Measurements from ENCODE around the gene TUBA1C.

TUBA1C gene

DNA sequence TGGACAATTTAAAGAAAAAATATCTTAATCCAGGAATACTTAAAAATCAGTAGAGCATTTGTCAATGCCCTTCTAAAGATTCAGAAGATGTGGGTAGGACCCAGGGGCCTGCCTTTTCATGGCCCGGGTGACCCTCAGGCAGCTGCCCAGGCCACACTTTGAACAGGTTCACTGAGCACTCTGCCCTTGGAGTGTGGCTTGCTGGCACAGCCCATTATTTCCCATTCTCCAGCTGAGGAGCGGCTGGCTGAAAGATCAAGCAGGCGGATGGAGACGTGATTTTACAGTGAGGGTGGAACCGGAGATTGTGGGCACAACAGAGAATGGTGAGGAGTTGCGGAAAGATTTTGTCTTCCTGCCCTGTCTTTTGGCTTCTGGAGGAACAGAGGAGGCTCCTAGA is 23.0 kb downstream of the TUBA1C start:
- no peak overlapping the region for H3K4me3 ChIP-seq (ENCODE audit: control insufficient read depth, low read depth, low read length)
- TF ChIP-seq, protein P1, sequence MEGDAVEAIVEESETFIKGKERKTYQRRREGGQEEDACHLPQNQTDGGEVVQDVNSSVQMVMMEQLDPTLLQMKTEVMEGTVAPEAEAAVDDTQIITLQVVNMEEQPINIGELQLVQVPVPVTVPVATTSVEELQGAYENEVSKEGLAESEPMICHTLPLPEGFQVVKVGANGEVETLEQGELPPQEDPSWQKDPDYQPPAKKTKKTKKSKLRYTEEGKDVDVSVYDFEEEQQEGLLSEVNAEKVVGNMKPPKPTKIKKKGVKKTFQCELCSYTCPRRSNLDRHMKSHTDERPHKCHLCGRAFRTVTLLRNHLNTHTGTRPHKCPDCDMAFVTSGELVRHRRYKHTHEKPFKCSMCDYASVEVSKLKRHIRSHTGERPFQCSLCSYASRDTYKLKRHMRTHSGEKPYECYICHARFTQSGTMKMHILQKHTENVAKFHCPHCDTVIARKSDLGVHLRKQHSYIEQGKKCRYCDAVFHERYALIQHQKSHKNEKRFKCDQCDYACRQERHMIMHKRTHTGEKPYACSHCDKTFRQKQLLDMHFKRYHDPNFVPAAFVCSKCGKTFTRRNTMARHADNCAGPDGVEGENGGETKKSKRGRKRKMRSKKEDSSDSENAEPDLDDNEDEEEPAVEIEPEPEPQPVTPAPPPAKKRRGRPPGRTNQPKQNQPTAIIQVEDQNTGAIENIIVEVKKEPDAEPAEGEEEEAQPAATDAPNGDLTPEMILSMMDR (conservative IDR thresholded peaks at IDR 0.05; ENCODE audit: control insufficient read depth, insufficient read depth, low read depth, low read length): no peak
- DNase-seq (ENCODE audit: low read depth): no peak

DNA sequence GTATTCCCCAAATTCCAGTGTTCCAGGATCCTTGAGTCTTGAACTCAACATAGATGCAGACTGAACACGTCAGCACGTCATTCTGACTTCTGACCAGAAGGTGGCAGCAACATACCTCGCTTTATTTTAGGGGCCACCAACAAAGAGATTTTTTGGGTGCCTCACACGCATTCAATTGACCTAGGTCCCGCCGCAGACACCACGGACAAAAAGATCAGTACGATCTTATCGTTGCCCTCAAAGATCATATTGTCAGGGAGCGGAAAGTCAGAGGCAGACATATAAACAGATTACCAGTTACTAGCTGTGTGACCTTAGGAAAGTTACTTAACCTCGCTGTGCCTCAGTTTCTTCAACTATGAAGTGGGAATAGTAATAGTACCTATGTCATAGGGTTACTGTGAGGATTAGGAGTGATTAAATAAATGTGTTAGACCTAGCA is 23.6 kb downstream of the TUBA1C start:
- TF ChIP-seq, protein P1 (conservative IDR thresholded peaks at IDR 0.05; ENCODE audit: control insufficient read depth, insufficient read depth, low read depth, low read length): peak; percentile 84
- DNase-seq (ENCODE audit: low read depth): peak; percentile 54
- H3K4me3 ChIP-seq (ENCODE audit: control insufficient read depth, low read depth, low read length): no peak overlapping the region

DNA sequence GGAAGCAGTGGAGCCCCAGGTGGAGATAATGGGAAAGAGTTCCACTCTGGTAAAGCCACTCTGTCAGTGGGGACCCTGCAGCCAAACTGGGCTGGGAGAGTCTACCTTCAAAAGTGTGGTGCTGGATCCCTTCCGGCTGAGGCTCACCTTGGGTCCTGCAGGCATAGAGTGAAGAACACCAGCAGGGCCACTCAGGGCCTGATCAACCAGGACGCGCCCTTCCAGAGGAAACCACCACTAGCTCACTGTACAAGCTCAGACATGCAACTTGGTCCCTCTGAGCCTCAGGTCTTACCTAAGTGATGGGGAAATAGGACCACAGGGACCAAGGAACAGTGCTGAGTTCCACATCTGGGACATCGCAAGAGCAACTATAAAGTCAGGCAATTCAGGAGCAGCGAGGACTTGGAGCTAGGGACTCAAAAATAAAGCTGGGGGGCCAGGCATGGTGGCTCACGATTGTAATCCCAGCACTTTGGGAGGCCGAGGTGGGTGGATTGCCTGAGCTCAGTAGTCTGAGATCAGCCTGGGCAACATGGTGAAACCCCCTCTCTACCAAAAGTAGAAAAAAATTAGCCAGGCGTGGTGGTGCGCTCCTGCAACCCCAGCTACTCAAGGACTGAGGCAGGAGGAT is 24.2 kb downstream of the TUBA1C start:
- TF ChIP-seq, protein P1 (conservative IDR thresholded peaks at IDR 0.05; ENCODE audit: control insufficient read depth, insufficient read depth, low read depth, low read length): no peak
- no peak overlapping the region for H3K4me3 ChIP-seq (ENCODE audit: control insufficient read depth, low read depth, low read length)
- no peak for DNase-seq (ENCODE audit: low read depth)

DNA sequence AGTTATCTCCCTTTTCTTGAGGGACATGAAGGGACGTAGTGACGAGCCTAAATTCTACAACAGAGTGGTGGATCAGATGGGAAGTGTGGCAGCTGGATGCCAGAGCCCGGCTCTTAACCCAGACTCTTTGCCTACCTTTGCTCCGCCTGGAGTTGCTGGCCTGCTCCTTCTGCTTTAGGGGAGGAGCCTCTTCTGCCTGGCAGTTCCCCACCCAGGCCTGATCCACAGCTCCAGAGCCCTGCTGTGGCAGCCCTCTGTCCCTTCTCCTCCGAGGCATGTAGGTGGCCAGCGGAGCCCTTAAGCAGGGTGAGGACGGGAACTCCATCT is 27.8 kb downstream of the TUBA1C start:
- no peak for DNase-seq (ENCODE audit: low read depth)
- TF ChIP-seq, protein P1 (conservative IDR thresholded peaks at IDR 0.05; ENCODE audit: control insufficient read depth, insufficient read depth, low read depth, low read length): no peak
- H3K4me3 ChIP-seq (ENCODE audit: control insufficient read depth, low read depth, low read length): no peak overlapping the region

DNA sequence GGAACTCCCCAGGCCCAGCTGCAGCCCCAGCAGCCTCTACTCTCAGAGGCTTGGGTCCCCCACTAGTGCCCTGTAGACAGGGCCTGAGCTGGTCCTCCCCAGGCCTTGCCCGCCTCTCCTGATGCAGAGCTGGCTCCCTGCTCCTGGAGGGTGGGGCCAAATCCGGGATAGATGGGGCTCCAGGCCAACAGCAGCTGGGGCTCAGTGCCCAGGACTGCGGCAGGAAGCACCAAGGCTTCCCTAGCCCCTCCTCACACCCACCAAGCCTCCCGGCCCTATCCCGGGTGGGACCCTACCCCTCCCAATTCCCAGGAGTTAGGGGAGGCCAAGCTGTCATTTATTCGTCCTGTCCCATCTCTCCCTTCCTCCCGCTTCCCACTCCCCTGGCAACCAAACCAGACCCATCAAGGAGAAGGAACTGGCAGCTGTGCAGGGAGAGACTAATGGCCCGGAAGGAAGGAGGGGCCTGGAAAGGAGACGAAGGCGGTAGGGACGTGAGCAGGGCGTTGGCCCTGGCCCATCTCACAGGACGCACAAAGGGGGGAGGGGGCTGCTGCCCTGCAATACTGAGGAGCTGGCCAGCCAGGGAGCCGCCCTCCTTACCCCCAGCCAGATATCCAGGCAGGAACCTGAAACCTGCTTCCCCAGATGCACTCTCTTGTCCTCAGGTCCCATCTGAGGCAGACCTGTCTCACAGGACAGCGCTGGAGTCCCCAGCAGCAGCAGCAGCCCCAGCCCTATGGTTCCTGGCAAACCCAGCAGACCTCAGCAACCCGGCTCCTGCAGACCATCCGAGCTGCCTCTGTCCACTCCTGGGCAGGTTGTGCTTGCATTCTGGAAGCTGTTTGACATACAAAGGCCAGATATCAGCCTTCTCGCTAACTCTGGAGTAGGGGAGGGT is 28.4 kb downstream of the TUBA1C start:
- H3K4me3 ChIP-seq (ENCODE audit: control insufficient read depth, low read depth, low read length): no peak overlapping the region
- TF ChIP-seq, protein P1 (conservative IDR thresholded peaks at IDR 0.05; ENCODE audit: control insufficient read depth, insufficient read depth, low read depth, low read length): no peak
- DNase-seq (ENCODE audit: low read depth): no peak

DNA sequence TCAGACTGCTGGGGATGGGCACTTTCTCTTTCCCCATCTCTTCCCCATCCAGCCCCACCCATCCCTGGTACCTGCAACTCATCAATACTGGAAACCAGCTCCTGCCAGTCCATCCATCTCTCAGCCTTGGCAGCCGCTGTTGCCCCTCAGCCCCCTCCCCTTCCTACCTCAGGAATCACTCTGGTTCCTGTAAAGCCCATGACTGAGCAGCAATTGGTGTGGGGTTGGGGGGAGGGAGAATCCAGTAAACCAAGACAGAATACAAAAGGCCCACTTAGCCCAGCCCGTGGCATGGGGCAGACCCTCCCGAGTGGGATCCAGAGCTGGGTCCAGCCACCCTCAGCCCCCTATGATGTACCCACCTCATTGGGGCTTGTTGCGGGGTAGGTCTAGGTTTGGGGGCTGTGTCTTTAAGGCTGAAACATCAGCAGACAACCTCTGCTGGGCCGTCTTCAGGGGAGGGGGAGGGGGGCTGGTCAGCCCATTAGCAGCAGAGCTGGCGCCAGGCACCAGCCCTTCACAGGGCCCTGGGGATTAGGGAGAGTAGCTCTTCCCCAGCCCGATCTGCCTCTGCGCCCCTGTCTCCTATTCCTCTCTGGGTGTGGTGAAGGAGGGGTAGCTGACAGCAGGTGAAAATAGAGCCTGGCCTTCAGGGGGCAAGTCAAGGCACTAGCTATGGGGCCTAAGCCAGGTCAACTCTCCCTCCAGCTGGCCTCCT is 29.4 kb downstream of the TUBA1C start:
- TF ChIP-seq, protein P1 (conservative IDR thresholded peaks at IDR 0.05; ENCODE audit: control insufficient read depth, insufficient read depth, low read depth, low read length): no peak
- DNase-seq (ENCODE audit: low read depth): no peak
- no peak overlapping the region for H3K4me3 ChIP-seq (ENCODE audit: control insufficient read depth, low read depth, low read length)

Data from fibroblast of mammary gland (primary cell).